Heart right ventricle (tissue), 16 donors: Measurements from ENCODE around the gene PTCD2. TPM values are rescaled to one million over a fixed set of nuclear protein-coding genes. Genes with fewer than 3 reads are reported as not detected.
A peak's percentile ranks its signal among the peaks of the same experiment; 100 is the strongest.

ENCODE experiments used
- ATAC-seq, 8 donors: fragments of 200-7000 bp; cut with Tn5 transposase; one replicate each; pipeline ENCODE4 v1.9.1; 2020; ENCODE audit warnings: mild to moderate bottlenecking in 8 of 8, moderate library complexity in 8 of 8, moderate number of reproducible peaks in 1 of 8
- DNase-seq, 2 donors: peaks; one replicate each; pipeline ENCODE4 v3.0.0-alpha.2; 2020
- H3K27ac ChIP-seq, 10 donors: fragments of 200-600 bp; sonication (generic) in 2 of 10; one replicate each; pipeline versions ENCODE4 v1.5.0 to v1.8.0; 2020 to 2022; ENCODE audit warnings: mild to moderate bottlenecking in 3 of 10
- H3K27me3 ChIP-seq, 7 donors: fragments of 200-600 bp; one replicate each; pipeline ENCODE4 v1.8.0; 2021 to 2022; ENCODE audit warnings: mild to moderate bottlenecking in 2 of 7
- H3K36me3 ChIP-seq, 9 donors: fragments of 200-600 bp; sonication (generic) in 1 of 9; one replicate each; pipeline versions ENCODE4 v1.5.0 to v1.8.0; 2020 to 2022; ENCODE audit warnings: mild to moderate bottlenecking in 2 of 9
- H3K4me1 ChIP-seq, 9 donors: fragments of 200-600 bp; sonication (generic) in 1 of 9; one replicate each; pipeline versions ENCODE4 v1.5.0 to v1.8.0; 2020 to 2022; ENCODE audit warnings: mild to moderate bottlenecking in 4 of 9
- H3K4me3 ChIP-seq, 10 donors: fragments of 200-600 bp; sonication (generic) in 2 of 10; one replicate each; pipeline versions ENCODE4 v1.5.0 to v1.8.0; 2020 to 2022; ENCODE audit warnings: mild to moderate bottlenecking in 7 of 10, moderate library complexity in 2 of 10
- H3K9me3 ChIP-seq, 11 donors: fragments of 200-600 bp in 10 of 11; sonication (generic) in 2 of 11; one replicate each; pipeline versions ENCODE4 v1.5.0 to v1.8.0; 2013 to 2022; ENCODE audit warnings: mild to moderate bottlenecking in 2 of 11, control low read depth in 1 of 11, moderate library complexity in 1 of 11
- WGBS, 2 donors: extraction: QIAGEN DNeasy Blood & Tissue Kit; methylation state at CpG; one replicate each; pipeline ENCODE4 v1.1.7; 2013; ENCODE audit warnings: inconsistent platforms in 1 of 2; 5-methylcytosine and 5-hydroxymethylcytosine counted together
- intact Hi-C, 10 donors: fragments of 100-400 bp; cut with DNase I; formaldehyde crosslinking; loops; one replicate each; pipeline versions ENCODE4 v1.11.1 to v1.14.2; 2022
- polyA plus RNA-seq, 2 donors: library from polyadenylated mRNA; stranded (reverse); fragments of 200-250 nt; gene quantifications; one replicate each; pipeline ENCODE4 v1.2.3, GENCODE V29; 2013
- total RNA-seq, 10 donors: library from RNA; stranded (reverse); fragmentation: NEBNext Ultra II Directional in 3 of 10; extraction: Animal tissue kit (Norgen Biotek cat#: 25700) in 3 of 10; gene quantifications; one replicate each; pipeline versions ENCODE4 v1.2.1 to v1.2.4, GENCODE V29; 2021 to 2023
- TF ChIP-seq, protein P1 (sequence below), 9 donors: fragments of 200-600 bp; sonication (generic) in 2 of 9; IDR thresholded peaks; one replicate each; pipeline versions ENCODE4 v1.5.0 to v1.8.0; 2021 to 2022; ENCODE audit warnings: antibody characterized with exemption in 9 of 9, mild to moderate bottlenecking in 5 of 9, moderate library complexity in 1 of 9
- donor health status: Arrhythmogenic right ventricular cardiomyopathy.
- donor health status: ischemic (EF 13 %, LVEDD 7.1; RV severe dilation, severe dysfunction).
- donor health status: healthy with polysubstance abuse.
- donor health status: DM: no; HTN: yes; CAD: no.
- donor health status: DM: no; HTN: no; CAD: no.
- donor health status: ischemic (EF 25% LVEDD 6.9; RV normal size, moderate dysfunction).
- donor health status: ischemic (EF 25% LVEDD 5.7; RV mildly dilated, moderate dysfunction).
- donor health status: healthy.
- donor health status: DM: yes; HTN: yes; CAD: no.
- donor health status: Ischemic cardiomyopathy.
- donor health status: ischemic (EF 35%, LVEDD 5.7; RV mildly dilated, moderate dysfunction).
- donor health status: nonischemic (EF 11% LVEDD 7.7; RV severe dilation, severe dysfunction).
- donor health status: DM: yes; HTN: yes; CAD: no.
- donor health status: PGD.
- donor health status: ischemic (EF 29% LVEDD 5.4; RV normal size, mild dysfunction).
- donor health status: nonischemic (EF 23%, LVEDD 6.1; RV moderate dilation, normal function).

PTCD2 gene
- total and polyA plus RNA-seq, 12 donors: 1.8 to 28.9 (median 20.5) TPM

DNA sequence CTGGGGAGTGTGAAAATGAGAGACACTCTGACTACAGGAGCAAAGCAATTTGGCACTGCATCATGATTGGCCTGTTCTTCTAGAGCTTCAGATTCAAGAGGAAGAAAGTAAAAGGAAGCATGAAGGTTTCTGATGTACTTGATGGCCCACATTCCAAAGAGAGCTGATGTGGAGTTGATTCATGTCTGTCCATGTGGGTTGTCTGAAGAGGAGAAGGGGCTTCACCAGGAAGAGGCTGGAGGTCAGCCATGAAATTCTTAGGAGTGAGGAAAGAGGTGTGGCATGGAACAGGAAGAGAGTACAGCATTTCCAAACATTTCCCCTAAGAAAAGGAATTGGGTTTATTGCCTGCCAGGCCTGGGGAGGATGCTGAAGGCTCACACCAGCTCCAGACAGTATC lies 70.7 kb downstream of the PTCD2 start:
- Histone ChIP-seq H3K36me3 (no peaks in the 10 kb centered on the region), H3K9me3 (no peaks in the 10 kb centered on the region), H3K27ac (peak overlapping the region in 3 of 10 donors; percentile 75 to 88 (median 79)), H3K27me3 (no peaks in the 10 kb centered on the region), H3K4me1 (peaks cover 0 to 50% (median 32%) of the 10 kb centered on the region in 9 donors), H3K4me3 (no peak overlapping the region)
- no peak for DNase-seq
- intact Hi-C loops: no loop called here
- TF ChIP-seq, protein P1, sequence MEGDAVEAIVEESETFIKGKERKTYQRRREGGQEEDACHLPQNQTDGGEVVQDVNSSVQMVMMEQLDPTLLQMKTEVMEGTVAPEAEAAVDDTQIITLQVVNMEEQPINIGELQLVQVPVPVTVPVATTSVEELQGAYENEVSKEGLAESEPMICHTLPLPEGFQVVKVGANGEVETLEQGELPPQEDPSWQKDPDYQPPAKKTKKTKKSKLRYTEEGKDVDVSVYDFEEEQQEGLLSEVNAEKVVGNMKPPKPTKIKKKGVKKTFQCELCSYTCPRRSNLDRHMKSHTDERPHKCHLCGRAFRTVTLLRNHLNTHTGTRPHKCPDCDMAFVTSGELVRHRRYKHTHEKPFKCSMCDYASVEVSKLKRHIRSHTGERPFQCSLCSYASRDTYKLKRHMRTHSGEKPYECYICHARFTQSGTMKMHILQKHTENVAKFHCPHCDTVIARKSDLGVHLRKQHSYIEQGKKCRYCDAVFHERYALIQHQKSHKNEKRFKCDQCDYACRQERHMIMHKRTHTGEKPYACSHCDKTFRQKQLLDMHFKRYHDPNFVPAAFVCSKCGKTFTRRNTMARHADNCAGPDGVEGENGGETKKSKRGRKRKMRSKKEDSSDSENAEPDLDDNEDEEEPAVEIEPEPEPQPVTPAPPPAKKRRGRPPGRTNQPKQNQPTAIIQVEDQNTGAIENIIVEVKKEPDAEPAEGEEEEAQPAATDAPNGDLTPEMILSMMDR (IDR thresholded peaks at IDR 0.05): no peak
- ATAC-seq: no peak

DNA sequence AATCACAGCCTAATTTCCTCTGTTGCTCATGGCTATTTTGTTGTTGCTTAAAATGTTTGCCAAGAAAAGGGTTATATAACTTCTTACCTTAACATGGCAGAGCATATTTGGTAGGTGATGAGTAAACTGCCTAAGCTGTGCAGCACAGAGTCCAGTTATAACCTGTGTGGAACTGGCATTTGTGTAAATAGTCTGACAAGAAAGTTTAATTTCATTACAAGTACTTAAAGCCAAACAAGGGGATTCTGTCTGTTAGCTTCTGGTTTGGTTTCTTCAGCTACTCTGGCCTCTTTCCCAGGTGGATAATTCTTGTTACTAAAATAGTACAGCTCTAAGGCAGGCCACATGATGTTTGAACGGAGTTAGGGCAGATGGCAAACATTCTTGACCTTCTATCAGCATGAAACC lies 72.2 kb downstream of the PTCD2 start:
- no peak overlapping the region for H3K4me3 ChIP-seq
- intact Hi-C loops: no loop called here
- ATAC-seq (peak; percentile 47 to 94 (median 85)), DNase-seq (peak in 1 of 2 donors; percentile 31)
- H3K9me3 ChIP-seq: no peaks in the 10 kb centered on the region
- H3K4me1 ChIP-seq: peaks cover 0 to 47% (median 27%) of the 10 kb centered on the region in 9 donors
- H3K36me3 ChIP-seq: no peaks in the 10 kb centered on the region
- TF ChIP-seq, protein P1 (IDR thresholded peaks at IDR 0.05): no peak
- WGBS, 2 donors: 16 to 18% methylated on average over 1 of the region's 1 CpG
- peak overlapping the region; percentile 18 to 88 (median 74) for H3K27ac ChIP-seq
- H3K27me3 ChIP-seq: no peaks in the 10 kb centered on the region

DNA sequence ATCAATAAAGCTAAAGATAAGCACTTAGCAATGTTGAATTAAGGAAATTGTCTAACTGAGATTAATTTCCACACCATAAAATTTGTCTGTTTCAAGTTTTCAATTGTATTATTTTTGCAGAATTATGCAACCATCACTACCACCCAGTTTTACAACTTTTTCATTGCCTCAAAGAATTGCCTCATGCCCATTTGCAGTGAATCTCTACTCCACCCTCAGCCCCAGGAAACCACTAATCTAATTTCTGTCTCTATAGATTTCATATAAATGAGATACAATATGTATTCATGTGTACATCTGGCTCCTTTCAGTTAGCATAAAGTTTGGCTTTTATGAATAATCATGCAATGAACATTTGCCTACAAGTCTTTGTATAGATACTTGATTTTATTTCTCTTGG lies 72.9 kb downstream of the PTCD2 start:
- Histone ChIP-seq H3K27ac (peak overlapping the region in 7 of 10 donors; percentile 61 to 88 (median 78)), H3K36me3 (no peaks in the 10 kb centered on the region), H3K27me3 (no peaks in the 10 kb centered on the region), H3K4me1 (peaks cover 0 to 40% (median 27%) of the 10 kb centered on the region in 9 donors), H3K4me3 (no peak overlapping the region), H3K9me3 (no peaks in the 10 kb centered on the region)
- DNase-seq: no peak
- TF ChIP-seq, protein P1 (IDR thresholded peaks at IDR 0.05): no peak
- intact Hi-C loops: no loop called here
- ATAC-seq: no peak

DNA sequence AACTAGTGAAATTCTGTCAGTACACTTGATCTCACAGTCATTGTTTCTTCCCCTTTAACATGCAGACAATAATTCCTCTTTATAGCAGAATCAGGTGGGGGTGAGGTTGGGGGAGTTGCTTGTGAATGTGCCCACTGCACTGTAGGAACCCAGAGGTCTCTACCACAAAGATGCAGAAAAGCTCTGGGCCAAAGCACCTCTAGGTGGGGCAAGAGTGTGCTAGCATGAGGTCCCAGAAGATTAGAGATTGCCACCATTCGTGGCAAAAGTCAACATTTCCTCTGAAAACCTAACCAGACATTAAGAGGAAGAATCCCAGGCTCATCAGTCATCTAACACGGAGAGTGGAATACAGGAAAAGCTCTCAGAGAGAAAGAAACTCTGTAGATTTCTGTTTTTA lies 74.5 kb downstream of the PTCD2 start:
- Histone ChIP-seq H3K27ac (no peak overlapping the region), H3K36me3 (no peaks in the 10 kb centered on the region), H3K4me1 (peaks cover 0 to 40% (median 24%) of the 10 kb centered on the region in 9 donors), H3K9me3 (no peaks in the 10 kb centered on the region), H3K27me3 (no peaks in the 10 kb centered on the region), H3K4me3 (no peak overlapping the region)
- ATAC-seq: peak in 2 of 8 donors; percentile 34 to 58
- intact Hi-C loops: no loop called here
- 42 to 65% methylated on average over 2 of the region's 2 CpGs for WGBS, 2 donors
- TF ChIP-seq, protein P1 (IDR thresholded peaks at IDR 0.05): peak in 8 of 9 donors; percentile 11 to 57 (median 42)
- no peak for DNase-seq
